Hepatocyte (in vitro differentiated cells): ENCODE results near the gene TIGD6.

ENCODE experiments used
- CTCF ChIP-seq: fragments of 200-600 bp; sonication (generic); IDR thresholded peaks from 2 replicates; pipeline ENCODE4 v1.5.1; 2016; ENCODE audit warnings: antibody characterized with exemption, mild to moderate bottlenecking; ENCODE audit not compliant: poor library complexity
- EZH2phosphoT487 ChIP-seq: fragments of 200-600 bp; sonication (generic); IDR thresholded peaks from one replicate; pipeline ENCODE4 v1.6.1; 2018; ENCODE audit warnings: antibody characterized with exemption, mild to moderate bottlenecking, low read depth, moderate library complexity; ENCODE audit not compliant: unreplicated experiment, severe bottlenecking

DNA sequence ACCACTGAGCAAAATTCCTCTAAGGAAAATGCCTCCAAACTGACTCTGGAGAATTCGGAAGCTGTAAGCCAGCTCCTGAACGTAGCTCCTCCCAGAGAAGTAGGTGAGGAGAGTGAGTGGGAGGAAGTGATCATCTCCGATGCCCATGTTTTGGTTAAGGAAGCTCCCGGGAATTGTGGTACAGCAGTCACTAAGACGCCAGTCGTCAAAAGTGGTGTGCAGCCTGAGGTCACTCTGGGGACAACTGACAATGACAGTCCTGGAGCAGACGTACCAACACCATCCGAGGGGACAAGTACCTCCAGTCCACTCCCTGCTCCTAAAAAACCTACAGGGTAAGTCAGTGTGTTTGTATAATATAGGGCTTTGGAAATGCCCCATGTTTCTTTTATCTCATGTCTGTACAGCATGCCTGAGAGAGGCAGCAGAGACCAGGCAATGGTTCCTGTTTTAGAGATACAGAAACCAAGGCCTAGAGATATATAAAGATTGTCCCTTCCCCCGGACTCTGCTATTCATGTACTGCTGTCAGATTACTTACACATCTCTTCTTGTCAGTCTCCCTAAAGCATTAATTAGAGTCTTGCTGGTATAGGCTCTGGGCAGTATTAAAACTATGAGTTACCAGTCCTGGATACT is 24.0 kb upstream of the TIGD6 start:
- TF ChIP-seq CTCF, result peak; percentile 16
- no peak for TF ChIP-seq EZH2phosphoT487
